Tibial nerve (tissue), 4 donors: ENCODE data around the gene MDN1.

Experiments
- EP300 ChIP-seq, 2 donors: sonication (generic); formaldehyde crosslinking; IDR thresholded peaks; one replicate each; pipeline ENCODE4 v1.6.1; 2017; ENCODE audit warnings: antibody characterized with exemption in 2 of 2, mild to moderate bottlenecking in 1 of 2
- POLR2A ChIP-seq, 2 donors: fragments of 450-650 bp; IDR thresholded peaks; one replicate each; pipeline ENCODE4 v1.6.1; 2017; ENCODE audit warnings: antibody characterized with exemption in 2 of 2, mild to moderate bottlenecking in 2 of 2, moderate library complexity in 2 of 2
- TF ChIP-seq, protein P1 (sequence below), 5 experiments: fragments of 200-600 bp in 3 of 5; fragments of 450-650 bp in 2 of 5; sonication (generic) in 3 of 5; IDR thresholded peaks; one replicate each; pipeline ENCODE4 v1.5.1; 2016 to 2019; ENCODE audit warnings: antibody characterized with exemption in 5 of 5, mild to moderate bottlenecking in 3 of 5, moderate library complexity in 2 of 5

DNA sequence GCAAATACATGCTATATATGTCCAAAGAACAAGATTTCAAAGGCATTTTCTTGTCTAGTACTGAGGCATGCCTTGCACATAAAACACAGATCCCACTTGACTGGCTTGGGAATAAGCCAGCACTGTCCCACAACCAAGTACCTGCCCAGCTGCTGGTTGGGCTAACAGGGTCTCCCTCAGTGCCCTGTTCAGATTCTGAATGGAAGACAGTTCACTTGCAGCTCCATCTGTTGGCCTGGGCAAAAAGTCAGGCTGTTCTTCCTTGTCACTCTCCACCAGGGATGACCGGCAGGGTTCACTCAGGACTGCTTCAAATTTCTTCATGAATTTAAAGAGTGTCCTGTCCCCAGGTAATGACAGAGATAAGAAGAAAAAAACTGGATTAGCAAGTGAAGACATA is 136.6 kb downstream of the MDN1 start:
- TF ChIP-seq, protein P1, sequence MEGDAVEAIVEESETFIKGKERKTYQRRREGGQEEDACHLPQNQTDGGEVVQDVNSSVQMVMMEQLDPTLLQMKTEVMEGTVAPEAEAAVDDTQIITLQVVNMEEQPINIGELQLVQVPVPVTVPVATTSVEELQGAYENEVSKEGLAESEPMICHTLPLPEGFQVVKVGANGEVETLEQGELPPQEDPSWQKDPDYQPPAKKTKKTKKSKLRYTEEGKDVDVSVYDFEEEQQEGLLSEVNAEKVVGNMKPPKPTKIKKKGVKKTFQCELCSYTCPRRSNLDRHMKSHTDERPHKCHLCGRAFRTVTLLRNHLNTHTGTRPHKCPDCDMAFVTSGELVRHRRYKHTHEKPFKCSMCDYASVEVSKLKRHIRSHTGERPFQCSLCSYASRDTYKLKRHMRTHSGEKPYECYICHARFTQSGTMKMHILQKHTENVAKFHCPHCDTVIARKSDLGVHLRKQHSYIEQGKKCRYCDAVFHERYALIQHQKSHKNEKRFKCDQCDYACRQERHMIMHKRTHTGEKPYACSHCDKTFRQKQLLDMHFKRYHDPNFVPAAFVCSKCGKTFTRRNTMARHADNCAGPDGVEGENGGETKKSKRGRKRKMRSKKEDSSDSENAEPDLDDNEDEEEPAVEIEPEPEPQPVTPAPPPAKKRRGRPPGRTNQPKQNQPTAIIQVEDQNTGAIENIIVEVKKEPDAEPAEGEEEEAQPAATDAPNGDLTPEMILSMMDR (IDR thresholded peaks at IDR 0.05), result no peak
- TF ChIP-seq POLR2A (IDR thresholded peaks at IDR 0.05) (no peak), EP300 (IDR thresholded peaks at IDR 0.05) (no peak)
